ENCODE results near the gene CDCP1. TPM values are rescaled to one million over a fixed set of nuclear protein-coding genes. Genes with fewer than 3 reads are reported as not detected.
A peak's percentile ranks its signal among the peaks of the same experiment; 100 is the strongest.

CDCP1 gene
- total RNA-seq, 1 experiment from 2014 or later: 85.0 TPM

DNA sequence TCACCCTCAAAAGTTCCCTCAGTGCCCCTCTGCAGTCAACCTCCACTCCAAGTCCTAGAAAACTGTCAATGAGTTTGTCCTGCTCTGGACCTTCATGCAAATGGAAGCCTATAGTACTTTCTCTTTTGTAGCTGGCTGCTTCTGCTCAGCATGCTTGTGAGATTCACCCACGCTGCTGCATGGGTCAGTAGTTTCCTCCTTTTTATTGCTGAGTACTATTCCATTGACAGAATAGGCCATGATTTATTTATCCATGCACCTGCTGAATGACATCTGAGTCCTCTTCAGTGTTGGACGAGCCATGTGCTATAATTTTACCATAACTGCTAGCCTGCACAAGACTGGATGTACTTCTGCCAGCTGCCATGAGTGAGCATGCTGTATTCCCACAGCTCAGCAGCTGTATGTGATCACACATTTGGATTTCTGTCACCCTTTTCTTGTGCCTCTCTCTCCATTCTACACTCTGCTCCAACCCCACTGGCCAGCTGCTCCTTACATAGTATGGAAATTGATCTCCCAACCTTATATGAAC, 26.3 kb downstream of the CDCP1 start:
- H3K4me3 ChIP-seq: no peak overlapping the region
- H3K9me2 ChIP-seq (ENCODE audit: insufficient read depth): no peaks in the 10 kb centered on the region
- peak overlapping the region; percentile 56 for H3K4me2 ChIP-seq
- peaks cover 58% of the 10 kb centered on the region for H3K4me1 ChIP-seq (replicated peaks; ENCODE audit: insufficient read depth)
- H3K9me3 ChIP-seq (ENCODE audit: insufficient read depth, low read depth): no peaks in the 10 kb centered on the region
- no peaks in the 10 kb centered on the region for H3K27me3 ChIP-seq (ENCODE audit: insufficient read depth, low read depth)
- H3K36me3 ChIP-seq (ENCODE audit: low read depth): peaks cover 23% of the 10 kb centered on the region
- H3K79me2 ChIP-seq (ENCODE audit: low read depth): peaks cover 90% of the 10 kb centered on the region
- no peak overlapping the region for H2AFZ ChIP-seq
- H4K20me1 ChIP-seq (ENCODE audit: insufficient read depth): no peaks in the 10 kb centered on the region
- ChIA-PET CTCF (interaction anchor here (0.6 kb wide), 1 partner anchor 48 kb away, joined by 3 read pairs; no protein-coding TSS in a partner anchor), POLR2A (ENCODE audit: unreplicated experiment) (interaction anchor here (0.6 kb wide), 1 partner anchor 267 kb away, joined by 3 read pairs; no protein-coding TSS in a partner anchor)
- DNase-seq: no peak
- H3K27ac ChIP-seq: peak overlapping the region; percentile 98
- BruUV-seq (replicated peaks): no TSS peak
- intact Hi-C loops (cut with micrococcal nuclease; ENCODE audit: unreplicated experiment): loop anchor here (5.0 kb wide), 1 partner anchor 78 kb away; no protein-coding TSS in a partner anchor
- H3F3A ChIP-seq (ENCODE audit: insufficient read depth, low read depth): peaks cover 71% of the 10 kb centered on the region
- TF ChIP-seq, protein P1, sequence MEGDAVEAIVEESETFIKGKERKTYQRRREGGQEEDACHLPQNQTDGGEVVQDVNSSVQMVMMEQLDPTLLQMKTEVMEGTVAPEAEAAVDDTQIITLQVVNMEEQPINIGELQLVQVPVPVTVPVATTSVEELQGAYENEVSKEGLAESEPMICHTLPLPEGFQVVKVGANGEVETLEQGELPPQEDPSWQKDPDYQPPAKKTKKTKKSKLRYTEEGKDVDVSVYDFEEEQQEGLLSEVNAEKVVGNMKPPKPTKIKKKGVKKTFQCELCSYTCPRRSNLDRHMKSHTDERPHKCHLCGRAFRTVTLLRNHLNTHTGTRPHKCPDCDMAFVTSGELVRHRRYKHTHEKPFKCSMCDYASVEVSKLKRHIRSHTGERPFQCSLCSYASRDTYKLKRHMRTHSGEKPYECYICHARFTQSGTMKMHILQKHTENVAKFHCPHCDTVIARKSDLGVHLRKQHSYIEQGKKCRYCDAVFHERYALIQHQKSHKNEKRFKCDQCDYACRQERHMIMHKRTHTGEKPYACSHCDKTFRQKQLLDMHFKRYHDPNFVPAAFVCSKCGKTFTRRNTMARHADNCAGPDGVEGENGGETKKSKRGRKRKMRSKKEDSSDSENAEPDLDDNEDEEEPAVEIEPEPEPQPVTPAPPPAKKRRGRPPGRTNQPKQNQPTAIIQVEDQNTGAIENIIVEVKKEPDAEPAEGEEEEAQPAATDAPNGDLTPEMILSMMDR (conservative IDR thresholded peaks at IDR 0.05): no peak
- TF ChIP-seq EZH2 (IDR thresholded peaks at IDR 0.05; ENCODE audit: low read depth): no peak

DNA sequence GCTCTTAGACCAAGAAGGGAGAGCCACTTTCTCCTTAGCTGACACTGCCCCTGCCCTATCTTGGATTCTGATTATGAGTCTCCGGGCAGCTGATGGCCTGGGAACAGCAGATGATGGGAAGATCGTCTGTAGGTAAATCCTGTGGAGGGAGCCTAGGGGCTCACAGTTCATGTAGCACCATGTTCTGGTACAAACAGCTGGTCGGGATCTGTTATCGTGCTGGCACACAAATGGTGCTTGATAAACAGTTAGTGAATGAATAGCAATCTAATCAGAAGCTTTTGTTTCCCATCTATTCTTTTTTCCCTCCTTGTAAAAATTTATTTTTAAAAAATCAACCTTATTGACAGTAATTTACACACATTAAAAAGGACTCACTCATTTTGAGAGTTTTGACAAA, 26.8 kb downstream of the CDCP1 start:
- BruUV-seq (replicated peaks): no TSS peak
- H3K4me2 ChIP-seq: no peak overlapping the region
- peaks cover 23% of the 10 kb centered on the region for H3K36me3 ChIP-seq (ENCODE audit: low read depth)
- peaks cover 66% of the 10 kb centered on the region for H3F3A ChIP-seq (ENCODE audit: insufficient read depth, low read depth)
- no peaks in the 10 kb centered on the region for H3K9me3 ChIP-seq (ENCODE audit: insufficient read depth, low read depth)
- H4K20me1 ChIP-seq (ENCODE audit: insufficient read depth): no peaks in the 10 kb centered on the region
- no peak overlapping the region for H3K4me3 ChIP-seq
- peaks cover 87% of the 10 kb centered on the region for H3K79me2 ChIP-seq (ENCODE audit: low read depth)
- ChIA-PET CTCF (no interaction called here), POLR2A (ENCODE audit: unreplicated experiment) (interaction anchor here (0.6 kb wide), 1 partner anchor 268 kb away, joined by 3 read pairs; no protein-coding TSS in a partner anchor)
- TF ChIP-seq, protein P1 (conservative IDR thresholded peaks at IDR 0.05): no peak
- no peak for TF ChIP-seq EZH2 (IDR thresholded peaks at IDR 0.05; ENCODE audit: low read depth)
- no peaks in the 10 kb centered on the region for H3K9me2 ChIP-seq (ENCODE audit: insufficient read depth)
- intact Hi-C loops (cut with micrococcal nuclease; ENCODE audit: unreplicated experiment): no loop called here
- H3K4me1 ChIP-seq (replicated peaks; ENCODE audit: insufficient read depth): peaks cover 53% of the 10 kb centered on the region
- DNase-seq: no peak
- H2AFZ ChIP-seq: no peak overlapping the region
- peak overlapping the region; percentile 98; the same call in 1 of the 2 replicates for H3K27ac ChIP-seq
- no peaks in the 10 kb centered on the region for H3K27me3 ChIP-seq (ENCODE audit: insufficient read depth, low read depth)

- Histone ChIP-seq H4K20me1 (ENCODE audit: insufficient read depth) (no peaks in the 10 kb centered on the region), H3K9me3 (ENCODE audit: insufficient read depth, low read depth) (no peaks in the 10 kb centered on the region), H3K36me3 (ENCODE audit: low read depth) (peaks cover 25% of the 10 kb centered on the region), H3K4me2 (no peak overlapping the region), H3K27ac (no peak overlapping the region; the same call in 1 of the 2 replicates), H3F3A (ENCODE audit: insufficient read depth, low read depth) (peaks cover 66% of the 10 kb centered on the region), H3K4me1 (replicated peaks; ENCODE audit: insufficient read depth) (peaks cover 46% of the 10 kb centered on the region), H3K27me3 (ENCODE audit: insufficient read depth, low read depth) (no peaks in the 10 kb centered on the region), H3K4me3 (no peak overlapping the region), H3K9me2 (ENCODE audit: insufficient read depth) (no peaks in the 10 kb centered on the region), H2AFZ (no peak overlapping the region), H3K79me2 (ENCODE audit: low read depth) (peaks cover 80% of the 10 kb centered on the region)
- no TSS peak for BruUV-seq (replicated peaks)
- CTCF ChIA-PET: no interaction called here
- POLR2A ChIA-PET (ENCODE audit: unreplicated experiment): no interaction called here
- intact Hi-C loops (cut with micrococcal nuclease; ENCODE audit: unreplicated experiment): no loop called here
- no peak for DNase-seq
- TF ChIP-seq, protein P1 (conservative IDR thresholded peaks at IDR 0.05): no peak
- no peak for TF ChIP-seq EZH2 (IDR thresholded peaks at IDR 0.05; ENCODE audit: low read depth)
Measured at GRCh38 chr3:45118615-45119071, 27.5 kb downstream of the CDCP1 start.

Data from PC-9 (cell line).